ENCODE data around the gene RAB39B. TPM values are rescaled to one million over a fixed set of nuclear protein-coding genes. Genes with fewer than 3 reads are reported as not detected.

Gene RAB39B, protein sequence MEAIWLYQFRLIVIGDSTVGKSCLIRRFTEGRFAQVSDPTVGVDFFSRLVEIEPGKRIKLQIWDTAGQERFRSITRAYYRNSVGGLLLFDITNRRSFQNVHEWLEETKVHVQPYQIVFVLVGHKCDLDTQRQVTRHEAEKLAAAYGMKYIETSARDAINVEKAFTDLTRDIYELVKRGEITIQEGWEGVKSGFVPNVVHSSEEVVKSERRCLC
- under 1 TPM; under 0.01 to 0.33 TPM for total RNA-seq

DNA sequence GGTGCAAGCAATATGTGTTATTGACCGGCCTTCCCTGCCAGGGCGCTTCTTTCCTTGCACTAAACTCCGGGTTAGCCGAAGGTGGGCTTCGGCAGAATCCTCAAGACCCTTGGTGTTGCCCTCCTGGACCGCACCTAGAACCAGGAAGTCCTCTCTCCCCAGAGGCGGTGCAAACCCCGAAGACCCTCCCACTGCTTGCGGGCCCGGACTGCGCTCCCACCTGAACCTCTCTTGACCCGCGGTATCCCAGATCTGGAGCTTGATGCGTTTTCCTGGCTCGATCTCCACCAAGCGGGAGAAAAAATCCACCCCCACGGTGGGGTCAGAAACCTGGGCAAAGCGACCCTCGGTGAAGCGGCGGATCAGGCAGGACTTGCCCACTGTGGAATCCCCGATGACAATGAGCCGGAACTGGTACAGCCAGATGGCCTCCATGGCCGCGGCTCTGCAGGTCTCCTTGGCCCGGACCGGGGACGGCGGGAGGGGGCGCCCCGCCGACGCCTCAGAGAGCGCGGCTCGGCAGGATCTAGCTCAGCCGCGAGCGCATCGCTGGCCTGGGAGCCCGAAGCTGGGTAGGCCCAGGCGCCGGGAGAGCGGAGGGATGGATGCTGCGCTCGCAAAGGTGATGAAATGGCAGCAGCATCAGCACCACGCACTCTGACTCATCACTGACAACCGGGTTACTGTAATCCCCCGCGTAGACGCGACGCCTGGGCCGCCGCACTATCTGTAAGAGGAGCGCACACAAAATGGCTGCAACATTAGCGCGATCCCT lies at the start of gene RAB39B:
TSS of gene RAB39B (minus strand) at position 638 of the 775 bp plus-strand sequence. CDS start at position 435, 203 bp downstream.

DNA sequence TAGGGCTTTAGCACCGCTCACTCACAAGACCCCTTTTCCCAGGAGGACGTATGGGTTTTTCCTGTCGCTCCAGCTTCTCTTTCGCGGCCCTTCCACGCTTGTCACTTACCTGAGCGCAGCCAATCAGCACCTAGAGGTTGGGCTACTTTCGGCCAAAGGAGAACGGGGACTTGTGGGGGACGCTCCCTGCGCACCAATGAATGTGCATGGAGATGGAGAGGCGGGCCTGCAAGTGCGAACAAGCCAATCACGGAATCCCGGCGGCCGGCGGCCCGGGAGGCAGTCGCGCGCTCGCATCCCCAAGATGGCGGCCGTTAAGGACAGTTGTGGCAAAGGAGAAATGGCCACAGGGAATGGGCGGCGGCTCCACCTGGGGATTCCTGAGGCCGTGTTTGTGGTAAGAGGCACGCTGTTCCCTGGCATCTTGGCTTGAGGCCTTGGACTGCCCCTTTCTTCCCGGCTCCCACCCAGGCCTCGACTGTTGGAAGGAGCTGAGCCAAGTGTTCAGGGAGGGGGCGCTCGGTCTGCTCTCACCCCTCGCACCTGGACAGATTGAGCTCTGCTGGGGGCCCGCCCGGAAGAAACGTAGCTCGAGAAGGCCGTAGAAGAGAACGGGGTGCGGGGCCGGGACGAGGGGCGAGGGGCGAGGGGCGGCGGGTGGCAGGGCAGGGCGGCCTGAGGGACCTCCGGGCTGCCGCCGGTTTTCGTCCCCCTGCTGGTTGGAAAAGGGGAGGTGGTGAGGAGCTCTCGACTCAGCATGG lies 47.9 kb downstream of the RAB39B start, which contains the start of gene VBP1:
TSS of gene VBP1 (plus strand) at position 282 of the 761 bp plus-strand sequence. CDS start at position 305, 23 bp downstream.

Small RNA genes lying within 50 kb of the gene (small RNA-seq; reads per million reads assigned to genes)
- gene AC234781.4 = 0 reads per million in 2 donors

Other genes starting within 250 kb of the RAB39B start
- 1 to 10 TPM; 1.3 to 4.8 TPM for gene F8, start 241.8 kb downstream of the RAB39B start, total RNA-seq
- gene FUNDC2, start 237.6 kb downstream of the RAB39B start, total RNA-seq = 10 to 100 TPM; 25.1 to 31.6 TPM
- gene CMC4, start 193.4 kb downstream of the RAB39B start, total RNA-seq = 10 to 100 TPM in 1 of 2 donors, 1 to 10 TPM in 1; 9.6 to 10.3 TPM
- 1 to 10 TPM; 1.7 to 9.7 TPM for gene MTCP1, start 193.4 kb downstream of the RAB39B start, total RNA-seq
- gene BRCC3, start 193.0 kb downstream of the RAB39B start, total RNA-seq = 10 to 100 TPM in 1 of 2 donors, 1 to 10 TPM in 1; 9.3 to 11.7 TPM
- gene VBP1, start 48.0 kb downstream of the RAB39B start, total RNA-seq = 10 to 100 TPM; 35.8 to 57.9 TPM
- gene CLIC2, start 70.1 kb upstream of the RAB39B start, total RNA-seq = under 1 TPM in 1 of 2 donors, not detected in 1; 0.34 TPM
- gene F8A2, start 117.6 kb upstream of the RAB39B start, total RNA-seq = not detected
- gene F8A3, start 194.1 kb upstream of the RAB39B start, total RNA-seq = 1 to 10 TPM; 1.0 to 1.7 TPM